HL-60 (cell line): ENCODE results near the gene PLXDC2.

Experiments
- GABPA ChIP-seq: IDR thresholded peaks from 2 replicates; pipeline ENCODE4 v1.6.1; 2012; ENCODE audit warnings: low read depth
- POLR2AphosphoS5 ChIP-seq: IDR thresholded peaks from 2 replicates; pipeline ENCODE4 v1.6.1; 2012; ENCODE audit warnings: low read depth
- TF ChIP-seq, protein P1 (sequence below): IDR thresholded peaks from one replicate; pipeline ENCODE4 v1.5.1; 2011; ENCODE audit warnings: low read length, control low read depth, inconsistent platforms; ENCODE audit not compliant: insufficient read depth
- TF ChIP-seq, protein P2 (sequence below): IDR thresholded peaks from 2 replicates; pipeline ENCODE4 v1.6.1; 2012; ENCODE audit warnings: low read depth; ENCODE audit not compliant: insufficient replicate concordance

DNA sequence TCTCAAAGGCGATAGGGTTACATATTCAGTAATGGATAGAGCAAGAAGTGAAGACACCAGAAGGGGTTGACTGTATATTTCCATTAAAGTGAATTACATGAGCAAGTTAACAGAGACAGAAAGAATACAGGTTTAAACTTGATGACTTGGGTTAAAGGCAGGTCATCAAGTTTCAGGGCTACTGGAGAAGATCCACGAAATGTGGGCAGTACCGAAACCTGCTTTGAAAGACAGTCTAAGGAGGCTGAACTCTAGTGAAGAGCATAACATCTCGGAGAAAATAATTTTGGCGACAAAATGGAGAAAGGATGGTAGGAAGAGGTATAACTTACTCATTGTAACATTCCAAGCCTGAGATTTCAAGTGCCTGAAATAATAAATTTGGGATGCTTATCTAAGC lies 26.6 kb upstream of the PLXDC2 start:
- TF ChIP-seq, protein P1, sequence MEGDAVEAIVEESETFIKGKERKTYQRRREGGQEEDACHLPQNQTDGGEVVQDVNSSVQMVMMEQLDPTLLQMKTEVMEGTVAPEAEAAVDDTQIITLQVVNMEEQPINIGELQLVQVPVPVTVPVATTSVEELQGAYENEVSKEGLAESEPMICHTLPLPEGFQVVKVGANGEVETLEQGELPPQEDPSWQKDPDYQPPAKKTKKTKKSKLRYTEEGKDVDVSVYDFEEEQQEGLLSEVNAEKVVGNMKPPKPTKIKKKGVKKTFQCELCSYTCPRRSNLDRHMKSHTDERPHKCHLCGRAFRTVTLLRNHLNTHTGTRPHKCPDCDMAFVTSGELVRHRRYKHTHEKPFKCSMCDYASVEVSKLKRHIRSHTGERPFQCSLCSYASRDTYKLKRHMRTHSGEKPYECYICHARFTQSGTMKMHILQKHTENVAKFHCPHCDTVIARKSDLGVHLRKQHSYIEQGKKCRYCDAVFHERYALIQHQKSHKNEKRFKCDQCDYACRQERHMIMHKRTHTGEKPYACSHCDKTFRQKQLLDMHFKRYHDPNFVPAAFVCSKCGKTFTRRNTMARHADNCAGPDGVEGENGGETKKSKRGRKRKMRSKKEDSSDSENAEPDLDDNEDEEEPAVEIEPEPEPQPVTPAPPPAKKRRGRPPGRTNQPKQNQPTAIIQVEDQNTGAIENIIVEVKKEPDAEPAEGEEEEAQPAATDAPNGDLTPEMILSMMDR: no peak
- TF ChIP-seq, protein P2, sequence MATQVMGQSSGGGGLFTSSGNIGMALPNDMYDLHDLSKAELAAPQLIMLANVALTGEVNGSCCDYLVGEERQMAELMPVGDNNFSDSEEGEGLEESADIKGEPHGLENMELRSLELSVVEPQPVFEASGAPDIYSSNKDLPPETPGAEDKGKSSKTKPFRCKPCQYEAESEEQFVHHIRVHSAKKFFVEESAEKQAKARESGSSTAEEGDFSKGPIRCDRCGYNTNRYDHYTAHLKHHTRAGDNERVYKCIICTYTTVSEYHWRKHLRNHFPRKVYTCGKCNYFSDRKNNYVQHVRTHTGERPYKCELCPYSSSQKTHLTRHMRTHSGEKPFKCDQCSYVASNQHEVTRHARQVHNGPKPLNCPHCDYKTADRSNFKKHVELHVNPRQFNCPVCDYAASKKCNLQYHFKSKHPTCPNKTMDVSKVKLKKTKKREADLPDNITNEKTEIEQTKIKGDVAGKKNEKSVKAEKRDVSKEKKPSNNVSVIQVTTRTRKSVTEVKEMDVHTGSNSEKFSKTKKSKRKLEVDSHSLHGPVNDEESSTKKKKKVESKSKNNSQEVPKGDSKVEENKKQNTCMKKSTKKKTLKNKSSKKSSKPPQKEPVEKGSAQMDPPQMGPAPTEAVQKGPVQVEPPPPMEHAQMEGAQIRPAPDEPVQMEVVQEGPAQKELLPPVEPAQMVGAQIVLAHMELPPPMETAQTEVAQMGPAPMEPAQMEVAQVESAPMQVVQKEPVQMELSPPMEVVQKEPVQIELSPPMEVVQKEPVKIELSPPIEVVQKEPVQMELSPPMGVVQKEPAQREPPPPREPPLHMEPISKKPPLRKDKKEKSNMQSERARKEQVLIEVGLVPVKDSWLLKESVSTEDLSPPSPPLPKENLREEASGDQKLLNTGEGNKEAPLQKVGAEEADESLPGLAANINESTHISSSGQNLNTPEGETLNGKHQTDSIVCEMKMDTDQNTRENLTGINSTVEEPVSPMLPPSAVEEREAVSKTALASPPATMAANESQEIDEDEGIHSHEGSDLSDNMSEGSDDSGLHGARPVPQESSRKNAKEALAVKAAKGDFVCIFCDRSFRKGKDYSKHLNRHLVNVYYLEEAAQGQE: no peak
- TF ChIP-seq GABPA: no peak
- TF ChIP-seq POLR2AphosphoS5: no peak
